Endometrial microvascular endothelial cells (primary cell): Measurements from ENCODE around the gene GATAD2A. TPM values are rescaled to one million over a fixed set of nuclear protein-coding genes. Genes with fewer than 3 reads are reported as not detected.

ENCODE experiments used
- in situ Hi-C: cut with HindIII; loops from 2 replicates; pipeline ENCODE4 v1.10.0; 2017; ENCODE audit warnings: low sequenced_read_pairs, low pct_unique_long_range_greater_than_20kb; ENCODE audit errors: inconsistent ontology term
- total RNA-seq: library from RNA; depleted of rRNA; stranded (reverse); fragments of >200 nt; gene quantifications from one replicate; pipeline ENCODE4 v1.2.3, GENCODE V29; 2015; ENCODE audit errors: inconsistent ontology term

The GATAD2A gene
- total RNA-seq, 1 donor from 2014 or later = 102 TPM

- in situ Hi-C loops = no loop called here
Measured at GRCh38 chr19:19515642-19516519, 110.4 kb downstream of the GATAD2A start, which contains the start of gene NDUFA13. NDUFA13 (plus strand) TSS chr19:19516225; CDS start chr19:19516239, 14 bp downstream.

DNA sequence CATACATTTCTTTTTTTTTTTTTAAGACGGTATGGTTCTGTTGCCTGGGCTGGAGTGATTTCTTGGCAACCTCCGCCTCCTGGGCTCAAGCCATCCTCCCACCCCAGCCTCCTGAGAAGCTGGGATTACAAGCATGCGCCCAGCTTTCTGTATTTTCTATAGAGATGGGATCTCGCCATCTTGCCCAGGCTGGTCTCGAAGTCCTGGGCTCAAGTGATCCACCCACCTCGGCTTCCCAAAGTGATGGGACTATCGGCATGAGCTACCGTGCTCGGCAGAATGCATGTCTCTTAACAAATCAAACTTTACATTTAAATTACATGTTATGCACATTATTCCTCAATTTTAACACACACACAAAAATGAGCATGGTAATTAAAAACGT is 111.8 kb downstream of the GATAD2A start:
- in situ Hi-C loops = no loop called here

GRCh38 chr19:19520989-19521388 is 115.5 kb downstream of the GATAD2A start:
- in situ Hi-C loops = no loop called here

DNA sequence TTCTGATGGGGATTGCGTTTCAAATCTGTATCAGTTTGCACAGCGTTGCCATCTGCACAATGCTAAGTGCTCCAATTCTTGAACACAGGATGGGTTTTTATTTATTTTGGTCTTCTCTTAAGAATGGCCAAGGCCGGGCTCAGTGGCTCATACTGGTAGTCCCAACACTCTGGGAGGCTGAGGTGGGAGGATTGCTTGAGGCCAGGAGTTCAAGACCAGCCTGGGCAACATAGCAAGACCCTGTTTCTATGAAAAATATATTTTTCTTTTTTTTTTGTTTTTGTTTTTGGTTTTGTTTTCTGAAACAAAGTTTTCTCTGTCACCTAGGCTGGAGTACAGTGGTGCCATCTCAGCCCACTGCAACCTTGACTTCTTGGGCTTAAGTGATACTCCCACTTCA is 117.7 kb downstream of the GATAD2A start:
- in situ Hi-C loops = no loop called here

- in situ Hi-C loops = no loop called here
Measured at GRCh38 chr19:19524053-19524452, 118.6 kb downstream of the GATAD2A start.

DNA sequence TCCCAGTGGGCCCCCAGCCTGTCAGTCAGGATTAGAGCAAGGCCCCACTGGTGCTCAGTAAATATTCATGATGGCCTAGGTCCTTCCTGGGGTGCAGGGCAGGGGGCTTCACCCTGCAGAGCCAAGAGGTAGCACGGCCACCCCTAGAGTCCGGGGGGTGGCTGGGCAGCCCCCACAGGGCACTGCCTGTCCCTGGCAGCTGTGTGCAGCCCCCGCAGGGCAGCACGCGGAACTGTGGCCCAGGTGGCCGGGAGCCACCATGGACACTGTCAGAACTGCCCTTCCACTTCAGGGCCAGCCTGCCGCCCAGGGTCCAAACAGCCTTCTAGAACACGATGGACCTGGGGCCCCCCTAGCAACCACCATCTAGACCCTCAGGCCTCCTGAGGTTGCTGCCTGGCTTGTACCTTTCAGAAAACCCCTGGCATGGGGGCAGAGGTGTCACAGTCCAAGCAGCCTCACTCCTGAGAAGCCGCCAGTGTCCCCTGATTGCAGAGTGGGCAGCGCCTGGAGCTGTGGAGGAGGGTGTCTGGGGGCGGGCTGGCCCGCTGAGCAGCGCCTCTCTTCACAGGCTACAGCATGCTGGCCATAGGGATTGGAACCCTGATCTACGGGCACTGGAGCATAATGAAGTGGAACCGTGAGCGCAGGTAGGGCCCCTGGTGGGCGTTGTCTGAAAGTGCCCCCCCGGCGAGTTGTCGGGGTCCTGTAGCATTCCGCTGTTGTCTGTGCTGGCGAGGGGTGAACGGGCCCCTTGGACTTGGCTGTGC is 120.3 kb downstream of the GATAD2A start:
- in situ Hi-C loops = no loop called here

GRCh38 chr19:19526581-19527370 is 121.3 kb downstream of the GATAD2A start:
- in situ Hi-C loops = no loop called here

GRCh38 chr19:19527371-19527656 is 121.8 kb downstream of the GATAD2A start:
- in situ Hi-C loops = no loop called here

GRCh38 chr19:19527674-19528625 is 122.5 kb downstream of the GATAD2A start:
- in situ Hi-C loops = no loop called here

DNA sequence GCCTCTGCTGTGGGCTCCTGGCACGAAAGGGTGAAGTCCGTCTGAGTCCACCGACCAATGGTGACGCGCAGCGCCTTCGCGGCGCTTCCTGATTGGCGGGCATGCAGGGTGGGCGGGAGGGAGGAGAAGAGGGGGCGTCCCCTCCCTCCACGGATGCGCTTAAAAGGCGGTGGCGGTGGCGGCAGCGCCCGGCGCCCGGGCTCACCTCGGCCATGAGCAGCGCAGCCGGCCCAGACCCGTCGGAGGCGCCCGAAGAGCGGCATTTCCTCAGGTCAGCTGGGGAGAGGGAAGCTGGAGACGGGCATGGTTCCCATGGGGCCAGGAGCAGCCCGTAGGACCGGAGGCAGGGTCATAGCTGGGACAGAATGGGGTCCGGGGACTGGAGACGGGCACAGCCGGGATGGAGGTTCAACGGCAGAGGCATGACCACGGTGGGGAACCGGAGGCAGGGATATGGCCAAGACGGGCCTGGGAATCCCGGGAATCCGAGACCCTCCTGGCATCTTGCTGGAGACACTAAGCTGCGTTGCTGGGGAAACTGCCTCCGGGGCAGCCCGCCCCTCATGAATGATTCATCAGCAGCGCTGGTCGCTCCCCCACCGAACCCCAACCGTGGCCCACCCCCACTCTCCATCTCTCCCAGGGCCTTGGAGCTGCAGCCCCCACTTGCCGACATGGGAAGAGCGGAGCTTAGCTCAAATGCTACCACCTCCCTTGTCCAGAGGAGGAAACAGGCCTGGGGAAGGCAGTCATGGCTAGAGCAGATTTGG is 123.4 kb downstream of the GATAD2A start, which contains the start of gene YJEFN3:
TSS of gene YJEFN3 (plus strand) at position 191 of the 770 bp plus-strand sequence. CDS start at position 213, 22 bp downstream.
- in situ Hi-C loops = no loop called here

DNA sequence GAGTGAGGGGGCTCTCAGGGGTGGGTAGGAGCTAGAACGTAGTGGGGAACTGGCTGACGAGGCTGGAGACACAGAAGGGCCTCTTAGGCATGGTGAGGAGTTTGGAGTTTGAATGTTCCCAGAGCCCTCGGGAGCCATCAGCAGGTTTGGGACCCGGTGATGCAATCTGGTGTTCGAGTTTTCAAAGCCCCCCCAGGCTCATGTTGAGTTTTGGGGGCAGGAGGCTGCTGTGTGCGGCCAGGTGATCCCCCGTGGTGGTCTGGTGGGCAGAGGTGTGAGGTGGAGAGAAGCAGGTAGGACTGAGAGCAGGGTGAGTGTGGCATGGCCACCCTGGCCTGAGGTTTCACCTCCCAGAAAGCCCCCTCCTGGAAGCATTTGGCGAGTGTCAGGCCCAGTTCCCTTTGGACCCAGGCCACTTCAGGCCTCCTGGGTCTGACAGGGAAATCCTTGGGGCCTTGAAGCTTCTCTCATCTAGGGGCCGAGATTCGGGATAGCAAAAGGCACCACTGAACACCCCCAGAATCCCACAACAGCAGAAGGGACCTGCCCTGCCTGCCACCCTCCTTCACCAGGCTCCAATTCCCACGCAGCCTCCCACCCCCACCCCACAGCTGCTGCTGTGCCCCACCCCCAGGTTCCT is 124.4 kb downstream of the GATAD2A start:
- in situ Hi-C loops = no loop called here

DNA sequence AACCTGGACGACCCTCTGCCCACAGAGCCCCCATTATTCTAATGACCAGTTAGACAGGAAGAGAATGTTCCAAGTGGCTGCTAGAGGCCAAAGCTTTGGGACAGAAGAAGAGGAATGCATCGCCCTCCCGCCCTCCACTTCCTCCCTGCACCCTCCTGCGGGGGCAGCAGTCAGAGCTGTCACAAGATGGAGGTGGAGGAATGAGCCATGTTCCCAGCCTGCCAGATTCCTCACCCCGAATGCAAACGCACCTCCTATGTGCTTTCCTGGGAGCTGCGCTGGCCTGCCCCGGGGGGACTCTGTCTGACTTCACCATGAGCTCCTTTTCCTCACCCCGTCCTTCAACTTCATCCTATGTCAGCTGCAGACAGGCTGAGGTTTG is 124.9 kb downstream of the GATAD2A start:
- in situ Hi-C loops = no loop called here

DNA sequence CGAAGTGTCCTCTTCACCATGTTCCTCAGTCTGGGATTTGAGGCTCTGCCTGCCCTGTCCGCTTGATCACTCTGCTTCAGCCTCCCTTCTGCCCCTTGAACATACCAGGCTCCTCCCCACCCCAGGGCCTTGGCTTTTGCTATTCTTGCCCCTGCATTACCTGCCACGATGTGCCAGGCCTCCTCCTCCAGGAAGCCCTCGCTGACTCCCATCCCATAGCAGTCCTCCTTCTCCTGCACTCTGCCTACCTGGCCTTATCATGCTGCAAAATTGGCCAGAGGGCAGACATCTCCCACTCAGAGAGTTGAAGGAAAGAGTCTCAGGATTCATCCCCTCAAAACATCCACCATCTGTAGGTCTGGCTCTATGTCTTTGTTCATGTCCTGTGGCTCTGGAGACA is 125.4 kb downstream of the GATAD2A start:
- in situ Hi-C loops = no loop called here

GRCh38 chr19:19531951-19532805 is 126.7 kb downstream of the GATAD2A start:
- in situ Hi-C loops = no loop called here

DNA sequence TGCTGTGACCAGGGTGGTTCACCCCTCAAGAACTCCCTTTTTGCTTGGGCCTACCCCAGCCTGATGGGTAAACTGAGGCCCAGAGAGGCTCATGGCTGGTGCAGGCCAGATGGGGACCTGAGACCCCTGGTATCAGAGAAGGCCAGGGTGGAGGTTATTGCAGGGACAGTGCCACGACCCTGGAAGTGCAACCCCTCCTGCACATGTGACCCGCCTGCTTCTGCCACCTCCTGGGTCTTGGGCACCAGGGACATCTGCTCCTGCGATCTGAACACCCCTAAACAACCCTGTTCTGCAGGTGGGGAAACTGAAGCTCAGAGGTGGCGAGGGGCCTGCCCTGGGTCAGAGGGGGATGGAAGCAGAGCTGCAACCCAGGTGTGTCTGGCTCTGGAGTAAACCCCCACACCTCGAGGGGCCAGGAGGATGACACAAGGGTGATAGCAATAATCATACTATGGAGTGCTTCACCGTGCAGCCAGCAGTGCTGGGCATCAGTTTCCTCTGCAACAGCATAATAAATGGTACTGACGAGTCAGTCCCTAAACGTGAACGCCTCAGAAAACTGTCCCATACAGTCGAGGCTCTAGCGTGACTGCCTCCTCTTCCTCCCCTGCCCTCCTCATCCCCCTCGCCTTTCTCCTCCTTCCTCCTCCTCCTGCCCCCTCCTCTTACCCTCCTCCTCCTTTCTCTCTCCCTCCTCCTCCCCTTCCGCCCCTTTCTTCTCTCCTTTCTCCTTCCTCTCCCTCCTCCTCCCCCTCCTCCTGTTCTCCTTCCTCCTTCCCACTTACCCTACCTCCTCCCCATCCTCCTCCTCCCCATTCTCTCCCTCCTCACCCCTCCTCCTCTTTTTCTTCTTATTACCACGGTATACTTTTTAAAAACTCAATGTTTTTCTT is 127.6 kb downstream of the GATAD2A start:
- in situ Hi-C loops = no loop called here
